Measurements from ENCODE around the gene RASL12. TPM values are rescaled to one million over a fixed set of nuclear protein-coding genes. Genes with fewer than 3 reads are reported as not detected.
A peak's percentile ranks its signal among the peaks of the same experiment; 100 is the strongest.

RASL12 gene
- total and polyA plus RNA-seq, 2 of the 8 experiments (the other 6 are each of a cell fraction or from before 2014, with no cell fraction given), result 9.5 to 10.3 TPM

- FAIRE-seq, result no peak
- Histone ChIP-seq H4K20me1 (replicated peaks in 1 of 2; ENCODE audit: control insufficient read depth in 1 of 2, insufficient read depth in 2 of 2, low read length in 2 of 2) (no peaks in the 10 kb centered on the region), H3K27ac (ENCODE audit: low read depth, low read length) (no peak overlapping the region), H2BK12ac (ENCODE audit: low read depth, low read length) (no peak overlapping the region), H3K9ac (replicated peaks in 1 of 4; ENCODE audit: extremely low read depth in 1 of 4, low read depth in 3 of 4, low read length in 3 of 4) (no peak overlapping the region), H3K79me1 (ENCODE audit: low read depth, low read length) (no peaks in the 10 kb centered on the region), H3K9me3 (ENCODE audit: insufficient read depth in 2 of 2, low read depth in 1 of 2, low read length in 1 of 2) (no peaks in the 10 kb centered on the region), H3K27me3 (replicated peaks in 1 of 4; ENCODE audit: control insufficient read depth in 3 of 4, extremely low read depth in 1 of 4, insufficient read depth in 3 of 4, low read length in 3 of 4) (peaks cover 0 to 9% (median 8%) of the 10 kb centered on the region in 4 experiments; a peak in 5 of 7 replicates), H4K5ac (ENCODE audit: insufficient read length, low read depth, low read length) (no peak overlapping the region), H3K4ac (replicated peaks; ENCODE audit: insufficient read length, low read depth, low read length) (no peak overlapping the region), H2AK5ac (ENCODE audit: low read depth, low read length) (no peak overlapping the region), H2BK5ac (ENCODE audit: low read depth, low read length) (no peak overlapping the region), H3K36me3 (ENCODE audit: control insufficient read depth in 2 of 4, insufficient read depth in 4 of 4, low read length in 3 of 4) (no peaks in the 10 kb centered on the region), H3K4me1 (replicated peaks in 1 of 4; ENCODE audit: control insufficient read depth in 3 of 4, insufficient read depth in 4 of 4, low read length in 3 of 4) (peaks cover 15 to 28% (median 17%) of the 10 kb centered on the region in 4 experiments), H3K14ac (ENCODE audit: insufficient read length) (no peak overlapping the region), H3K18ac (ENCODE audit: extremely low read depth, low read length) (no peak overlapping the region), H2BK120ac (replicated peaks; ENCODE audit: low read depth, low read length) (no peak overlapping the region), H3K4me3 (ENCODE audit: extremely low read depth in 1 of 4, insufficient read depth in 2 of 4, low read depth in 3 of 4, low read length in 4 of 4) (no peak overlapping the region), H3K79me2 (ENCODE audit: control insufficient read depth in 1 of 2, insufficient read depth in 2 of 2, low read length in 2 of 2) (no peaks in the 10 kb centered on the region), H4K8ac (ENCODE audit: extremely low read depth, insufficient read depth, low read length) (no peak overlapping the region), H3K4me2 (ENCODE audit: insufficient read depth in 1 of 2, low read depth in 2 of 2, low read length in 2 of 2) (no peak overlapping the region), H2BK20ac (ENCODE audit: low read length) (no peak overlapping the region), H2AFZ (ENCODE audit: low read length) (no peak overlapping the region), H3K23me2 (ENCODE audit: low read depth, low read length) (no peaks in the 10 kb centered on the region; the same call in 1 of the 2 replicates), H2BK15ac (ENCODE audit: low read length) (0 out of 2 replicates have a peak overlapping the region, but pooled peaks have one; percentile 72), H3K56ac (replicated peaks; ENCODE audit: insufficient read length, low read depth, low read length) (no peak overlapping the region), H4K91ac (replicated peaks; ENCODE audit: insufficient read length, low read length) (no peak overlapping the region), H3K23ac (ENCODE audit: insufficient read length) (no peak overlapping the region)
- no peak for TF ChIP-seq CTBP2 (IDR thresholded peaks at IDR 0.05; ENCODE audit: borderline replicate concordance, insufficient read depth, insufficient read length, low read length)
- no peak for DNase-seq (ENCODE audit: low read depth in 1 of 2, low spot score in 2 of 2)
- 89% methylated on average over 5 of the region's 5 CpGs; no CpG with 5 or more reads in 1 of the 2 experiments for WGBS, 2 experiments (ENCODE audit: extremely low coverage in 1 of 2, insufficient coverage in 1 of 2, insufficient read length in 1 of 2, insufficient replicate concordance in 2 of 2, low coverage in 1 of 2, low lambda C conversion rate in 2 of 2, missing lambda C conversion rate in 1 of 2)
- POLR2A ChIA-PET (ENCODE audit: partially characterized antibody), result interaction anchor here (1.1 to 14.5 kb wide), 2 partner anchors 12 to 225 kb away, joined by 4 to 93 read pairs; partner anchors contain the start of genes RASL12 and RNU5B-1
- CTCF ChIA-PET (ENCODE audit: partially characterized antibody), result interaction anchor here (0.8 to 32.9 kb wide), 5 partner anchors 8 to 45 kb away, joined by 3 to 1213 read pairs (median 32); partner anchors contain the start of genes RASL12 and SLC51B
Observed at GRCh38 chr15:65079580-65079979, 11.8 kb upstream of the RASL12 start.
